HG02884 (cell line): ENCODE data around the gene STYK1.

Experiments used
- ATAC-seq: cut with Tn5 transposase; IDR thresholded peaks from one replicate; pipeline ENCODE4 v1.9.1; 2021; ENCODE audit warnings: mild to moderate bottlenecking, moderate library complexity; ENCODE audit not compliant: unreplicated experiment

The STYK1 gene

GRCh38 chr12:10571141-10571540 is 102.7 kb downstream of the STYK1 start:
- ATAC-seq: no peak
